IPS-NIHi7 (cell line): ENCODE data around the gene PDGFB.

Source experiments
- DNase-seq: peaks from one replicate; pipeline ENCODE4 v3.0.0; 2012; ENCODE audit warnings: mixed read lengths; ENCODE audit errors: extremely low spot score

Gene PDGFB

DNA sequence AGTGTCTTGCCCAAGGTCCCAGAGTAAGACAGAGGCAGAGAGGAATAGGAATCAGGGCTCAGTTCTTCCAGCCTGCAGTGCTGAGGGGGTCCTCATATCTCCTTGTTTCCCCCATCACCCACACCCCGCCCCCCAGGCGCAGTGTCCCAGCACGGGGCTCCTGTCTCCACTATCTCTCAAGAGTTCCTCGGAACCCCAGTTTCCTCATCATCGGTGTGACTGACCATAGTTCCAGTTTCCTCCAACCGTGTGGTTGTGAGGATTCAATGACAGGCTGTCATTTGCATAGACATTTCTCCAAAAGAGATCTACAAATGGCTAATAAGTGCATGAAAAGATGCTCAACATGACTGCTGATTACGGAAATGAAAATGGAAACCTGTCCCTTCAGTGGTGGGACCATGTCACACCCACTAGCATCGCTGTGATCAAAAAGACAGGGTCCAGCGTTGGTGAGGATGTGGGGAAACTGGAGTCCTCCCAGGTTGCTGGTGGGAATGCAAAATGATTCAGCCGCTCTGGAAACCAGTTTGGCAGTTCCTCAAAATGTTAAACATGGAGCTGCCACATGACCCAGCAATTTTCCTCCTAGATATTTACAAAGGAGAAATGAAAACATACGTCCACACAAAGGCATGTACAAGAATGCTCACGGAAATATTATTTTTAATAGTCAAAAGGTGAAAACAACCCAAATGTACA lies 31.8 kb upstream of the PDGFB start:
- DNase-seq: no peak

DNA sequence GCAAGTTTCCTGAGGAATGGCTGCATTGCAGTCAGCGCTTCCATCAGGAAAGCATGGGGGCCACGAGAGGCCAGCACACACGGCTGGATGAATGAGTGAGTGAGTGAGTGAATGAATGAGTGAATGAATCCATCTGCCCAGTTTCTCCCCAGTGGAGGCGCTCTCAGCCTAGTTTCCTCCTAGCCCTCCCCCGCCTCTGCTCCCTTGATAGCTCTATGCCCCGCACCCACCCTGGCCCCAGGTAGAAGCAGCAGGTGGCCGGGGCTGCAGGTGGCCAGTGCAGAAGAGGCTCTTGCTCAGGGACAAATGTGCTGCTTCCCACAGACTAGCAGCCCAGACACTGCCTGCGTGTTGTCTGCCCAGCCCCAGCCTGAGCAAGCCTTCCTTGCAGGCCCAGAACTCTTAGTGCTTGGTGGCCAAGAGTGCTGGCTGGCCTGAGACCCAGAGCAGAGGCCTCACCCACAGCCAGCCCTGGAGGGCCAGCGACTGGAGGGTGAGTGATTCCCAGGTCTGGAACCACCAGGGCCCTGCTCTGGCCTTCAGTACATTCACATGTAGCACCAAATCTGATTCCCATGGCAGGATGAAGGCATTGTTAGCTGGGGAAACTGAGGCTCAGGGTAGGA lies 31.1 kb upstream of the PDGFB start:
- no peak for DNase-seq

DNA sequence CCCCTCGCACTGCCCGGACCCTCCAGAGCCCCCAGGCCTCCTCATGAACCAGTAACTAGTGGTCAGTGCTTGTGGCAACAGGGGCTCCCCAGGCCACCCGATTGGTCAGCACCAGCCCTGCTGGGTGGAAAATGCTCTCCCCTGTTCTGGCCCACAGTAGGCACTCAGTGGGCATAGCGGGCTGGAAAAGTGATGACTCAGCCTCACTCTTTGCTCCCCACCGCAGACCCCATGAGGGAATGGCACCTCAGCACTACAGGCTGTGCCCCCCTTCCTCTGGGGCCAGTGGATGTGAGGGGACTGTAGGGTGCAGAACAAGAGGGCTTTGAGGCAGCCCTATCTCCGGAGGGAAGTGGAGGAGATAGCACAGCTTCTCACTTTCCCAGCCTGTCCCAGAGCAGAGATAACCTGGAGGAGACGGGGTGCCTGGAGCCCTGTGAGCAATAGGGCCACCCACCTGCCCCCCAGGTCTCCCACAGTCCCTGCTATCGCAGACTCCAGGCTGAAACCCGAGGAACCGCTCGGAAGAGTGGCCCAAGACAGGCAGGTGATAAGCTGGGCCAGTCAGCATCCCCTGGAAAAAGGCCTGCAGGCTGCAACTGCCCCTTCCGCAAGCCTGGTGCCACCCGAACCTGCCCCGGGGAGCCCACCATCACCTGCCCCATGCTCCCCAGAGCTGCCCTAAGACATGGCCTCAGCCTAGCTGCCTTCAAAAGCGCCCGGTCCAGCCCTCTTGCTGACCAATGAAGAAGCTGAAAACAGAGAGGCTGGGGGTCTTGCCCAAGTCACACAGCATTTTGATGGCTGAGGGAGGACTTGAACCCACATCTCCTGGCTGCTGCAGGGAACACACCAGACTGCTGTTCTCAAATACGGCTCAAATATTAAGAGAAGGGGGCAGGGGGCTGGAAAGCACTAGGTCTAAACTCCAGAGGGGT lies 29.4 kb upstream of the PDGFB start:
- no peak for DNase-seq

DNA sequence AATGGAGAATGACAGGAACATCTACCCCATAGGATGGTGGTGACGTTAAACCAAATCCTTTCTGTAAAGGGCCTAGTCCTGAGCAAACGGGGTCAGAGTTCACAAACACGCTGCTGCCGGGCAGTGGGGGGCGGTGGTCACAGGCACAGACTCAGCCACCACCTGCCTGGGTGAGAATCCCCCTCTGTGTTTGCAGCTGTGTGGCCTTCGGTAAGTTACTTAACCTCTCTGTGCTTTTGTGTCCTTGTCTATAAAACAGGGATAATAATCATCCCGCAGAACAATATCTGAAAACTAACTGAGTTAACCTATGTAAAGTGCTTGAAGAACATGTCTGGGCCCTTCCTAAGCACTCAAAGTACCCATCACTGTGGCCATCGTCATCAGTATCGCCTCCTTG lies 26.0 kb upstream of the PDGFB start:
- DNase-seq: no peak

DNA sequence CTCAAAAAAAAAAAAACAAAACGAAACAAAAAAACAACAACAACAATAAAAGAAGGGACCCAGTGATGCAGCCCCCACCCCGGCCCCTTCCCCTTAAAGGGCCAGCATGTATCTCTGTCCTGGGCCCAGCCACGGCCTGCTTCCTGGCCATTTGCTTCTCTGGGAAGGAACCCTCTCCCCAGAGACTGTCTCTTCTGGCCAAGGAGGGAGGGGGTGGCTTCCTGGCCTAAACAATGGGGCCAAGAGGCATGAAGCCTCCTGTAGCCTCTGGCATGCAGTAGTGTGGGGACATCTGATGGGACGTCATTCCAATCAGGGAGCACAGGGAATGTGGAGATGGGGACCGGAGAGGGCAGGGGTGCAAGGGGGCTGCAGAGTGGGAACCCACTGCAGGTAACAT lies 25.5 kb upstream of the PDGFB start:
- DNase-seq: no peak

DNA sequence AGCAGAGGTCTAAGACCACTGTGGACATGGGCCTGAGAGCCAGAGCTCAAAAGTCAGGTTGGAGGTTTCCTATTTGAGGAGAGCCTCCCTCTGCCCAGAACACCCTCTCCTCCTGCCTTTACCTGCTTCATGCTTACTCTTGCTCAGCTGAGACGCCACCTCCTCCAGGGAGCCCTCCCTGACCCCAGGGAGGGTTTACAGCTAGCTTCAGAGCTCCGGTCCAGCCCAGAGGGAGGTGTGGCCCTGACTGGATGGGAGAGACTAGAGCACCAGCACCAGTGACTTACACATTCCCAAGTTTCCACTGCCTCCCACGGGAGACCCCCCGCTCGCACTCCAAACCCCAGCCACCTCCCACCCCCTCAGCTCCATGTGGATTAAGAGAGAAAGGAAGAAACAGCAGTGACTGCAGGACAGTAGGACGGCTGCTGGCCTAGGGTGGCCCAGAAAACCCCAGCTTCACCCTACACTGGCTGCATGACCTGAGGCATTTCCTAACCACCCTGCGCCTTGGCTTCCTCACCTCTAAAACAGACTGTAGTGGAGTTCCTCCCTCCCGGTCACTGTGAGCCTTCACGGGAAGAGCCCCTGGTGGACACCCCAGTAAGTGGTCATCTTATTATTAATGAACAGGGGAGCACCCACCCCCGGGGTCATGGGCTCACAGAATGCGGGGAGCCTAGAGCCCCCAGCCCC lies 24.5 kb upstream of the PDGFB start:
- DNase-seq: no peak

DNA sequence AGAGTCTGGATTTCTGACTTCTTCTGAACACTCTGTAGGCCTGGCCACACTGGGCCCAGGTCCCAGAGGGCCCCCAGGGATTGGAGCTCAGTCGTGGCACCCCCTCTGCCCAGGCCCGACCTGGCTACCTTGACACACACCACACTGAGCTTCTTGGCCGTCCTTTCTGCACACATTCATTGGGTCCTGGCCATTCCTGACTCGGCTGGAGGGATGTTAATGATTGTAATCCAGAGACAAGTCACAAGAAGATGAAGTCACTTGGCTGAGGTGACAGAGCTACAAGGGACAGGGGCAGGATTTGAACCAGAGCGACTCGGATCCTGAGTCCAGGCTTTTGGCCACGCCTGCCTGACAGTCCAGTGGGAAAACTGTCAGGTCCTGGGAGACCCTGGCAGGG lies 23.9 kb upstream of the PDGFB start:
- DNase-seq: no peak

DNA sequence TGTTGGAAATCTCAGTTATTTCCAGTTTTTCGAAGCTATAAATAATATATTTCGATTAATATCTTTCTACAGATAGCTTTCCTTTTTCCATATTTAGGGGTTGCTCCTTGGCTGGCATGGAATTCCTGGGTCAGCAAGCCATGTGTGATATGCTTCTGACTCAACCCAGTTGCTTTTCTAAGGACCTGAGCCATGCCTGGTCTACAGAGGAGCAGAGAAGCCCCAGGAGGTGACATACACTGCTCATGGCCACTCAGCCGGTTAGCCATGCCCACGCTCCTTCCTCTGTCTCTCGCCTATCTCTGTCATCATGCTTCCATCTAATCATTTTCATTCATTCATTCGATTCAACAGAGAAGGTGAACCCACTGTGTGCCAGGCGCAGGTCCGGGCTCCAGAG lies 23.2 kb upstream of the PDGFB start:
- DNase-seq: no peak

DNA sequence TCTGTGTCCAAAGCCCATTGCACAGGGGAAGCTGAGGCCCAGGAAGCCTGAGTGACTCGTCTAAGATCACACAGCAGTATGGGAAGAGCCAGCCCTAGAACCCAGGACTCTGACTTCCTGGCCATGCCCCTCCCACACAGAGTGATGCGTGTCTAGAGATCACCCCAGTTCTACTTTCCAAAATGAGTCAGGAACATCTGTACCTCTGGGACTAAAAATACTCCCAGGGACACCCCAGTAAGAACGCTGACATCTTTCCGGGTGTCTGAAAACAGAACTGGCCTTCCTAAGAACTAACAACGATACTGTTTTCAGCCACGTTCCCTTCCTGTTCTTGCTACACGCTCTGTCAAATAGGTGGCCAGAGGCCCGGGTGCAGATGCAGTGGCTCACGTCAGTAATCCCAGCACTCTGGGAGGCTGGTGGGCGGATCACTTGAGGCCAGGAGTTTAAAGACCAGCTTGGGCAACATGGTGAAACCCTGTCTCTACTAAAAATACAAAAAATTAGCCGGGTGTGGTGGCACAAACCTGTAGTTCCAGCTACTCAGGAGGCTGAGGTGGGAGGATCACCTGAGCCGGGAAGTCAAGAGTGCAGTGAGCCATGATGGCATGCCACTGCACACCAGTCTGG lies 21.7 kb upstream of the PDGFB start:
- DNase-seq: no peak

DNA sequence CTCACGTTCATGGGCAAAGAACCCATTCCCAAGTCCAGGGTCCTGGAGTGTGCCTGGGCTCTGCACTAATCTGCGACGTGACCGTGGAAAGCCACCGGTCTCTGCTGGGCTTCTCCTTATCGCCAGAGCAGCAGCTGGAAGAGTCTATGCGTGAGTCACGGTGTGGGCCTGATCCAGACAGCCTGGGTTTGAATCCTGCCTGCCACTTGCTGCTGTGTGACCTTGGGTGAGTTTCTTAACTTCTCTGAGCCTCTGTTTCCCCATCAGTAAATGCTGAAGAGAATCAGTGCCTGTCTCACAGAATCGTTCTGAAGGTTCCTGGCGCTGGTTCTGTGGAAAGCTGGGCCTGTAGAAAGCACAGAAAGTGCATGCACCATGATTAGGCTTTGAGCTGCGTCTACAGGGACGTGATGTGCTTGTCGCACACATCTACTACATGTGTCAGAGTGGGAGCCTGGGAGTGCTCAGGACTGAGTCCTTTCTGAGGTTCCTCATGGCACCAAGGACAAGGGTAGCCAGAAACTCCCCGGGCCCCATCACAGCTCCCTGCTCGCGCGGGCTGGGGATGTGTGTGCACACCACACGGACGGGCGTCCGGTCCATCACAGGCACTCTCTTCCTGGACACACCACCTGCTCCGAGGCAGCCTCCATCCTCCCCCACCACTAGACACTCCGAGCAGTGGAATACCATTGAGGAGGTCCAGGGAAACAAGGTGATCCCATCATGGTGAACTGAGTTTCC lies 20.5 kb upstream of the PDGFB start:
- no peak for DNase-seq

DNA sequence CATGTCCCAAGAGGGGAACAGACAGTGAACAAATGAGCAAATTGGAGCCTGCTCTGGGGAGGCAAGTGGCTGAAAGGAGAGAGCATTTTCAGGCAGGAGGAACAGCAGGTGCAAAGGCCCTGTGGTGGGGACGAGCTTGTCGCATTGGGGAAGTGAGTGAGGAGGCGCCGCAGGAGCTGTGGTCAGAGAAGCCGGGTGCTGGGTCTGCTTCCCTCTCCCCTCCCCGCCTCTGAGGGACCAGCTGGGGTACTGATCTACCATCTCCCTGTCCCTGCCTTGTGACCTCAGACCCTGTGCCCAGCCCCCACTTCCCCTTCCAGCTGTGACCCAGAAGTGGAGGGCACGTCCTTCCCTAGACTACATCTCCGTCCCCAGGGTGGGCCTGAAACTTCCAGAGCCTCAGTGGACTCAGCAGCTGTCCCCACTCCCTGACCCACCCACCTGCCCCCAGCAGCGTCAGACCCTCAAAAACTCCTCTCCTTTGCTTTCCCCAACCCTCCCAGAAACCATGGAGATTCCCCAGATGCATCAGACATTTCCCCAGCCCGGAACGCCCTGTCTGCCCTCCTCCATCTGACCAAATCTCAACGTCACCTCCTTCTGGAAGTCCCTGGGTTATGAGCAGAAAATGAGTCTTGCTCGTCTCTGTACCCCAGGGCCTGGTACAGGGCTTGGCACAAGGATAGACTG lies 19.7 kb upstream of the PDGFB start:
- DNase-seq: no peak

DNA sequence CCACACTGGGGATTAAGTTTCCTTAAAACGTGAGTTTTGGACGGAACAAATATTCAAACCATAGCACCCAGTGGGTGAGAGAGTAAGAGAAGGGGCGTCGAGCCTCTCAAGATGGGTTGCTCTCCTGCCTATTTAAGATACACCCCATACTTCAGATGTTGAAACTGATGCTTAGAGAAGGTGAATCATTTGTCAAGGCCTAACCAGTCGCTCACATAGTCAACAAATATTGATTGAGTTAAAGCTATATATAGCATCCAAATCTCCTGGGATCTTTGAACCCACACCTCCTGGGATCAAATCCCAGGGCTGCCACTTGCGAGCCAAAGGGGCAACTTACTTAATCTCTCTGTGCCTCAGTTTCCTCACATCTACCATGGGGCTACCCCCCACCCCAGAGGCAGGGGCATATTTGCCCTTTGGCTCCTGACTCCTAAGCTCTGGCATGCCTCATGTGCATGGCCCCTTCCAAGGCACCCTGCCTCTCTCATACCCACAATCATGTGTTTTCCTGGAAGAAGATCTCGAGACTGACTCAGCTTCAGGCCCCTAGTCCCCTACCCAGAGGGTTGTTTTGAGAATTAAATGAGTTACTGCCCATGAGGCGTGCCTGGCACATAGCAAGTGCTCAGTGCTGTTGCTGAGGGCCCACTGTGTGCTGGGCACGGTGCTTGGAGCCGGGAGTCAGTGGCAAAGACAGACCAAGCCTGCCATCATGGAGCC lies 19.0 kb upstream of the PDGFB start:
- DNase-seq: no peak

DNA sequence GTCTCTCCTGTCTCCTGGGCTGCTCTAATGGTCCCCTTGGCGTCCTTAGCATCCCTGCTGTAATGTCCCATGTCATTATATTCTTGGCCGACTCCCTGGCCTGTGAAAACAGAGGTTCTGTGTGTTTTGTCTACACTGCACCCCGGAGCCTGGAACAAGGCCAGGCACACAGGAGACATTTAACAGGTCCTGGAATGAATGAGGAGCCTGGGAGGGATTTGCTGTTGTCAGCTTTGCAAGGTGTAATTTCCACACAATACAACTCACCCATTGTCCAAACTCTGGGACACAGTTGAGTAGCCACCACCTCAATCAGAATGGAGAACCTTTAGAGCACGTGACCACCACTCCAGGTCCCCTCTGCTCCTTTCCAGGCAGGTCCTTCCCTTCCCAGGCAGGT lies 14.9 kb upstream of the PDGFB start:
- DNase-seq: no peak

DNA sequence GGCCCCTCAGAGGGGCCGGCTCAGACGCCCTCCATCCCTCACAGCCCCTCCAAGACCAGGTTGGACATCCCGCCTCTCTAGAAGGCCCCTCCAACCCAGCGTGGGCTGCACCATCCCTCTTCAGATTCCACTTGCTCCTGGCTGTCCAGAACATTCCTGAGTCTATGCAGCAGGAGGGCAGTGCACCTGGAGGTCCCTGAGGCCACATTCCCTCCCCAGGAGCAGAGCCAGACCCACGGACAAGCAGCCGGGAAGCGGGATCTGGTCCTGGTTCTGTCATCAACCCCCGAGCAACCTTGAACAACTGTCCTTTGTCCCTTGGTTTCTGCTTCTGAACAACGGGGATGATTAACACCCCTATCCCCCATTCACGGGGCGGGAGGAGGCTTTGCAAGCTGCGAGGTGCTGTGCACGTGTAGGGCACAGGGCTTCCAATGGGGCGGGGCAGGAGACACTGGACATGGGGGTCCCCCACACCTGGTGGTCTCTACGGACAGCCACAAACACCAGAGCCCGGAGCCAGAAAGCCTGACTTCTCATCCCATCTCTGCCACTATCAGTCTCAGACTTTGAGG lies 13.2 kb upstream of the PDGFB start:
- DNase-seq: no peak

DNA sequence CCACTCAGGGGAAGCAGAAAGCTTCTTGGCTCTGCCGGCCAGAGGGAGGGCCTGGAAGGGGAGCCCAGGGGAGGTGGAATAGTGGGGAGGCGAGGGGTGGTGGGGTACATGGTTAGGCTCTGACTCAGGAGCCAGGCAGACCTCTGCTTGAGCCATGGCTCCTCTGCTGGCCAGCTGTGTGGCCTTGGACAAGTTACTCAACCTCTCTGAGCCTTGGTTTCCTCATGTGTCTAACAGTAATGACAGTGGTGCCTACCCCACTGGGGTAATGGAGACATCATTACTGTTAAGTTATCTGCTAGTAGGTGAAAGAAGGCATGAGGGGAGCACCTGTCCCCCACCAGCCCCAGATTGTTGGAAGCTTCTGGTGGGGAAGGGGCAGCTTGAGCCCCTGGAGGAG lies 12.2 kb upstream of the PDGFB start:
- DNase-seq: no peak

DNA sequence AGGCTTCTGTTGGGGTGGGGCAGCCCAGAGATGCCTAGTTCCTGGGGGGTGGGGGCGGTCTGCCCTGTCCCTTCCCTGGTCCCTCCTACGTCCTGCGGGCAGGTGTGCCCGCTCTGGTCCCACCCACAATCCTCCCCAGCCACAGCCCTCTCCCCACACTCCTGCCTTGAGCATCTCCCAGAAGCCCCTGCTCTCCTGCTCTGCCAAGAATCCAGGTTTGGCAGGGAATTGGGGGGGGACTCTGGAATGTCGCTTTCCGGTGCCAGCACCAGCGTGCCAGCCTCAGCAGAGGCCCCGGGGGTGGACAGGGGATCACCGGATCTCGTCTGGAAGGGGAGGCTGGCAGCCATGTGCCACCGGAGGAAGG lies 11.4 kb upstream of the PDGFB start:
- DNase-seq: no peak

DNA sequence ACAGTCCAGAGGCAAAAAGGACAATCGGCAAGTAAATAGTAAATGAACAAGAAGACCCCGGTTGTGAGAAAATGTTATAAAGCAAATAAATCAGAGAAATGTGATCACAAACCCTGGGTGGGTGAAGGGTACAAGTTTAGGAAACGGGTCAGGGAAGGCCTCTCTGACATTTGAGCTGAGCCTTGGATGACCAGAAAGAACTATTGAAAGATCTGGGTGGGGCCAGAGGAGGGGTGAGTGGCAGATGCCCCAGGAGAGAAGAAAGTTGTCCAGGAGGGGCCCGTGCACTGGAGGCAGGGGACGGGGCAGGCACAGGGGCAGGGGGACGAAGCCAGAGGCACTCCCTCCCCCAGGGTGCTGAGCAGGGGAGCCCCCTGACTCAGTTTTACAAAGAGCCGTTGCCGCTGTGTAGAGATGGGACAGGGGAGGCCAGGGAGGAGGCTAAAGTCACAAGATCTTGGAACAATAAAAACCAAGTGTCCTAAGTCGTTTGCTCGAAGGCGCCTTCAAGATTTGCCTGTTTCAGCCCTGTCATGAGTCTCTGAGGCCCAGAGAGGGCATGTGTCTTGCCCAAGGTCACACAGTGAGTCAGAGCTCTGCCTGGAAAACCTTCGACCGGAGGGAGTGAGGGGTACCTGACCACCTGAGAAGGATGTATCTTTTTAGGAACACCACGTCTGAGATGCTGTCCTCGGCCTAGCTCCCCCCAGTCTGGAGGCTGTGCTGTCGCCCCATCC lies 10.8 kb upstream of the PDGFB start:
- no peak for DNase-seq

DNA sequence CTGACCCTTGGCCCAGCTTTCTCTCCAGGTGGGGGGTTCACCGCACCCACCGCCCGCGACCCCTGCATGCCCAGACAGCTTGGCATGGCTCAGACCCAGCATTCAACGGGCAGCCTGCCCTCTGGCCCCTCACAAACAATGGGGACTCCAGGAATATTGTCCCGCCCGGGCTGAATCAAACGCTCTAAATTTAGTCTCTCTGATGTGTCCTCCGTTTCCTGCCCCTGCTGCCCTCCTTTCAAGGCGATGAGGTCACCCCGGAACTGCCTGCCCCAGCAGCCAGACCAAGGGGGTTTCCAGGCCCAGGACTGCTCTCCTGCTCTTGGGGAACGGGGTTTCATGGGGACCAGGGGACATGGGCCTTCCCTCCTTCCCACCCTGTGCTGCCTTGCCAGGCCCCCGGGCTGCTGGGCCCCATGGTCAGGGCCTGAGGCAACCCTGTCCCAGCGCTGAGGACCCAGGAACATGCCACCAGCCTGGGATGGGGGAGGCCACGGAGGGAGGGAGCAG lies 10.1 kb upstream of the PDGFB start:
- DNase-seq: no peak

DNA sequence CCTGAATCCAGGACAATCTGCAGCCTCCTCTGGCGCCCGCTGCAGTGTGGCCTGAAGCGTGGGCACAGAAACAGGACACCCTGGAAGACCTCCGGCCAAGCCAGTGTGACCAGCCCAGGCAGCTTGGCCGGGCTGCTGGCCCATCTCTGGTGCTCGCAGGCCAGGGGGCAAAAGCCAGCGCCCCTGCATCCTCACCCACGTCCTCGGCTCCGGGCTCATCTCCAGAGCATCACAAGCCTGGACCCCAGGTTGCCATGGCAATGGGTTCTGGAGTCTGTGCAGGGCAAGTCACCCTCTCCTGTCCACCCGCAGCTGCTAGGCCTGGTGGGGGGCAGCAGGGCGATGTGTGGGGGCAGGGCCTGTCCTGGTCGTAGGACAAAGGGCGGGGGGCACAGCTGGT lies 9.3 kb upstream of the PDGFB start:
- DNase-seq: no peak
